ENCODE data around the gene MYO5C.

- TF ChIP-seq CTCF (IDR thresholded peaks at IDR 0.05), result no peak
- no peak for TF ChIP-seq EZH2 (IDR thresholded peaks at IDR 0.05)
- TF ChIP-seq EZH2phosphoT487 (IDR thresholded peaks at IDR 0.05), result no peak
These were observed 82.4 kb downstream of the MYO5C start for GRCh38 chr15:52213206-52213605.

Measured in neural progenitor cell (in vitro differentiated cells).